Measurements from ENCODE around the gene NAV3. TPM values are rescaled to one million over a fixed set of nuclear protein-coding genes. Genes with fewer than 3 reads are reported as not detected.
"Not testable (repeated sequence)": the region's sequence is repeated elsewhere in the genome, so short reads cannot be mapped to it uniquely, and the experiment has no call there.

Gene NAV3
- total RNA-seq, 1 experiment from 2014 or later, result 3.4 TPM

DNA sequence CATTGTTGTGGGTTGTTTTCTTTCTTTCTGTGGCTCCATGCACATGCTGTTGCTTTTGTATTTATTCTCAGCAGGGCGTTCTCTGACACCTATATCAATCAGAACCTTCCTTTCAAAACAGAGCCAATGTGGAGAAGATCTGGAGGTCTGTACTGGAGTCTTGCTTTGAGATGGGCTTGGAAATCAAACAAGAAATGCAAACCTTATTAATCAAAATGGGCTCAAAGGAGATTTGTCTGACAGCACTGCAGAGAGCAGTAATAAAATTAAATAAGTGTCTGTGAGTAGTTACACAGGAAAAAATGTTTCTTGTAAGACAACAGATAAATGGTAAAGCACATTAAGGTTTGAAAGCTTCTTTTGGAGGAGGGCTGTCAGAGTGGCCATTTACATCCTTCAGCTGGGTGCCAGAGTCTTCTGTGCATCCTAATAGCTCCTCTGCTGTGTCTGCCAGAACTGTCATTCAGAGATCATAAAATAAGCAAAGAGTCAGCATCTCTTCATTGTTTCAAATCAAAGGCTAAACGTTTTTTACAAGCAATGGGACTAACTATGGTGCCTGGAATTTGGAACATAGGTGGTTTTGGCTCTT is 414.3 kb downstream of the NAV3 start:
- no peaks in the 10 kb centered on the region for H3K27me3 ChIP-seq (ENCODE audit: low read length)
- no peak overlapping the region for H3K9ac ChIP-seq (ENCODE audit: low read length)
- H3K4me1 ChIP-seq (ENCODE audit: low read length), result no peaks in the 10 kb centered on the region
- DNase-seq, result no peak
- no peak overlapping the region for H3K4me2 ChIP-seq (ENCODE audit: low read depth, low read length, poor library complexity, severe bottlenecking)
- no peaks in the 10 kb centered on the region for H3K79me2 ChIP-seq (ENCODE audit: low read length)
- no peaks in the 10 kb centered on the region for H3K36me3 ChIP-seq (ENCODE audit: insufficient read depth, low read length)
- no peaks in the 10 kb centered on the region for H4K20me1 ChIP-seq (ENCODE audit: insufficient read depth, low read depth, low read length)
- no peak overlapping the region for H3K4me3 ChIP-seq (ENCODE audit: low read length)
- no peaks in the 10 kb centered on the region for H3K9me2 ChIP-seq (replicated peaks; ENCODE audit: insufficient read depth, low read length)
- no peak overlapping the region for H3K27ac ChIP-seq (ENCODE audit: low read length)
- H2AFZ ChIP-seq (ENCODE audit: low read length), result no peak overlapping the region
- H3K9me3 ChIP-seq (ENCODE audit: low read length), result no peaks in the 10 kb centered on the region

DNA sequence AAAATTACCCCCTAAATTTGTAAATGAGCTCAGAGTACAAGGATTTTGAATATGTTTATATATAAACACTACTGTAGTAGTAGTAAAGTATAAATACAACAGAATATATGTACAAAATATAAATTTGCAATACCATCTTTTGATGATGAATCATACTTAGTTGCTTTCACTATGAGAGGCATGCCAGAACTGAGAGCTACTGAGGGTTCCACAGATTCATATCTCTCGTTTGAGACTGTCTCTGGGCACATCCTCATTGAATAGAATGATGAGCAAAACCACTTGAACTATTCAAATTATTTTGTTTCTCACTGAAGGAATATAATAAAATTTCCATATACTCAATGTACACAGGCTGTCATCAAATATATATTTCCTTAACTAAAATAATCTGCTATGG is 417.6 kb downstream of the NAV3 start:
- no peaks in the 10 kb centered on the region for H3K79me2 ChIP-seq (ENCODE audit: low read length)
- H3K9me2 ChIP-seq (replicated peaks; ENCODE audit: insufficient read depth, low read length), result no peaks in the 10 kb centered on the region
- no peaks in the 10 kb centered on the region for H3K4me1 ChIP-seq (ENCODE audit: low read length)
- H3K27me3 ChIP-seq (ENCODE audit: low read length), result no peaks in the 10 kb centered on the region
- H3K4me2 ChIP-seq (ENCODE audit: low read depth, low read length, poor library complexity, severe bottlenecking), result no peak overlapping the region
- no peaks in the 10 kb centered on the region for H4K20me1 ChIP-seq (ENCODE audit: insufficient read depth, low read depth, low read length)
- H3K27ac ChIP-seq (ENCODE audit: low read length), result no peak overlapping the region
- H3K4me3 ChIP-seq (ENCODE audit: low read length), result no peak overlapping the region
- no peak for DNase-seq
- no peak overlapping the region for H2AFZ ChIP-seq (ENCODE audit: low read length)
- no peaks in the 10 kb centered on the region for H3K36me3 ChIP-seq (ENCODE audit: insufficient read depth, low read length)
- no peaks in the 10 kb centered on the region for H3K9me3 ChIP-seq (ENCODE audit: low read length)
- H3K9ac ChIP-seq (ENCODE audit: low read length), result no peak overlapping the region

DNA sequence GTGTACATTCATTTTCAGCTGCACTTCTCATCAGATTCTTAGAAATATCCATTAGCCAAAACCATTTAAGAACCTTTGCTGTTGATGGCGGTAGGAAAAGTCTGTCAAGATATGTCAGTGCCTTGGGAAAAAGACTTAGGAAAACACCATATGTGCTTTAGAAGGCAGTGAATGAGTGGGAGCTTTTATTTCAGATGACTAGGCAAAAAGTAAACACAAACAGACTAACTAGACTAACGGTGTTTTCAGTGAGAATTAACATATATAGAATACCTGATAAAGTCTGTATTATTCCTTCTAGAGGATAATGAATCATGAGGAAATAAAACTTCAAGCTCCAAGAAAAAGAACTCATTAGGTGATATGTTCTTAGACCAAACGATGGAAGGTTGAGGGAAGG is 418.9 kb downstream of the NAV3 start:
- Histone ChIP-seq H3K4me3 (ENCODE audit: low read length) (no peak overlapping the region), H3K9me2 (replicated peaks; ENCODE audit: insufficient read depth, low read length) (no peaks in the 10 kb centered on the region), H3K4me1 (ENCODE audit: low read length) (no peaks in the 10 kb centered on the region), H3K36me3 (ENCODE audit: insufficient read depth, low read length) (no peaks in the 10 kb centered on the region), H3K9me3 (ENCODE audit: low read length) (no peaks in the 10 kb centered on the region), H3K27me3 (ENCODE audit: low read length) (no peaks in the 10 kb centered on the region), H3K79me2 (ENCODE audit: low read length) (no peaks in the 10 kb centered on the region), H3K9ac (ENCODE audit: low read length) (no peak overlapping the region), H3K27ac (ENCODE audit: low read length) (no peak overlapping the region), H2AFZ (ENCODE audit: low read length) (no peak overlapping the region), H3K4me2 (ENCODE audit: low read depth, low read length, poor library complexity, severe bottlenecking) (no peak overlapping the region), H4K20me1 (ENCODE audit: insufficient read depth, low read depth, low read length) (no peaks in the 10 kb centered on the region)
- no peak for DNase-seq

DNA sequence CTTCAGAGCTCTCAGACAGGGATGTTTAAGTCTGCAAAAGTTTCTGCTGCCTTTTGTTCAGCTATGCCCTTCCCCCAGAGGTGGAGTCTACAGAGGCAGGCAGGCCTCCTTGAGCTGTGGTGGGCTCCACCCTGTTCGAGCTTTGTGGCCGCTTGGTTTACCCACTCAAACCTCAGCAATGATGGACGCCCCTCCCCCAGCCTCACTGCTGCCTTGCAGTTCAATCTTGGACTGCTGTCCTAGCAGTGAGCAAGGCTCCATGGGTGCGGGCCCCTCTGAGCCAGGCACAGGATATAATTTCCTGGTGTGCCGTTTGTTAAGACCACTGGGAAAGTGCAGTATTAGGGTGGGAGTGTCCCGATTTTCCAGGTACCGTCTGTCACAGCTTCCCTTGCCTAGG is 427.0 kb downstream of the NAV3 start:
- not testable (repeated sequence) for H3K79me2 ChIP-seq (ENCODE audit: low read length); H3K27me3 ChIP-seq (ENCODE audit: low read length); H3K36me3 ChIP-seq (ENCODE audit: insufficient read depth, low read length); H3K9me2 ChIP-seq (replicated peaks; ENCODE audit: insufficient read depth, low read length); H3K4me2 ChIP-seq (ENCODE audit: low read depth, low read length, poor library complexity, severe bottlenecking); H3K4me1 ChIP-seq (ENCODE audit: low read length); H3K27ac ChIP-seq (ENCODE audit: low read length); H3K4me3 ChIP-seq (ENCODE audit: low read length); H3K9me3 ChIP-seq (ENCODE audit: low read length); DNase-seq; H2AFZ ChIP-seq (ENCODE audit: low read length); H3K9ac ChIP-seq (ENCODE audit: low read length); H4K20me1 ChIP-seq (ENCODE audit: insufficient read depth, low read depth, low read length)

DNA sequence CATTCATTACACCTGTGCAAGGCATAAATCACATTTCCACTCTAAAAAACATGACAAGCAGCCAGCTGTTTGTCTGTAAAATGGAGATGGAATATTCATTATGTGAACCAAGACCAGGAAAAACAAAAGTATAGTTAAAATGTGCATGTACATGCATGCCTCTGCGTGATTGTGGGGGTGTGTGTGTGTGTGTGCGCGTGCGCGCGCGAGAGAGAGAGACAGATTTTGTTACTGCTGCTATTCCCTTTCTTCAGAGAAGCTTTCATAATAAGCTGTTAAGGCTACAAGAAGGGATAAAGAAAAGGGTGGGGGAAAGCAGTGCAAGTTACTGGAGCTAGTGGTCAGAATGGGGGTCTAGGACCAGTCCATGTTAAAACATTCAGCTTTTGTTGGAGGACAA is 430.3 kb downstream of the NAV3 start:
- no peak for DNase-seq
- H3K27me3 ChIP-seq (ENCODE audit: low read length), result no peaks in the 10 kb centered on the region
- no peak overlapping the region for H3K4me3 ChIP-seq (ENCODE audit: low read length)
- no peaks in the 10 kb centered on the region for H3K9me2 ChIP-seq (replicated peaks; ENCODE audit: insufficient read depth, low read length)
- H3K27ac ChIP-seq (ENCODE audit: low read length), result no peak overlapping the region
- no peaks in the 10 kb centered on the region for H3K79me2 ChIP-seq (ENCODE audit: low read length)
- no peaks in the 10 kb centered on the region for H3K36me3 ChIP-seq (ENCODE audit: insufficient read depth, low read length)
- H2AFZ ChIP-seq (ENCODE audit: low read length), result no peak overlapping the region
- no peaks in the 10 kb centered on the region for H3K9me3 ChIP-seq (ENCODE audit: low read length)
- H4K20me1 ChIP-seq (ENCODE audit: insufficient read depth, low read depth, low read length), result no peaks in the 10 kb centered on the region
- H3K4me1 ChIP-seq (ENCODE audit: low read length), result no peaks in the 10 kb centered on the region
- no peak overlapping the region for H3K4me2 ChIP-seq (ENCODE audit: low read depth, low read length, poor library complexity, severe bottlenecking)
- H3K9ac ChIP-seq (ENCODE audit: low read length), result no peak overlapping the region

DNA sequence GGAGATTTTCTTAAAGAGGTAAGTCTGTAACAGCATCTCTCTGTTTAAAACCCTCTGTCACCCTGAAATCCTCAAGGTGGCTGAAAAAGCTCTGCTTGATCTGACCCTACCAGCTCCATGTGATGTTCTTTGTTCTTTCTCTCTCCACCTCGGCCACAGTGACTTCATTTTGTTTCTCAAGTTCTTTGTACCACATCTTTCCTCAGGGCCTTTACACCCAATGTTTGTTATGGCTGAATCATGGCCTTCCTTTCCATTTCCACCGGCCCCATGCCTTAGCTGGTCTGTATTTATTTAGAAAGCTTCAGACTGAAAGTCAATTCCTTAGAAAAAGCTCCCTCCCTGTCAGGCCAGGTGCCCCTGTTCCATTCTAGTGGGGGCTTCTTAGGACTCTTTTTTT is 431.2 kb downstream of the NAV3 start:
- Histone ChIP-seq H4K20me1 (ENCODE audit: insufficient read depth, low read depth, low read length) (no peaks in the 10 kb centered on the region), H3K27ac (ENCODE audit: low read length) (no peak overlapping the region), H3K9ac (ENCODE audit: low read length) (no peak overlapping the region), H3K9me2 (replicated peaks; ENCODE audit: insufficient read depth, low read length) (no peaks in the 10 kb centered on the region), H3K4me3 (ENCODE audit: low read length) (no peak overlapping the region), H3K79me2 (ENCODE audit: low read length) (no peaks in the 10 kb centered on the region), H3K27me3 (ENCODE audit: low read length) (no peaks in the 10 kb centered on the region), H2AFZ (ENCODE audit: low read length) (no peak overlapping the region), H3K4me2 (ENCODE audit: low read depth, low read length, poor library complexity, severe bottlenecking) (no peak overlapping the region), H3K4me1 (ENCODE audit: low read length) (no peaks in the 10 kb centered on the region), H3K36me3 (ENCODE audit: insufficient read depth, low read length) (no peaks in the 10 kb centered on the region), H3K9me3 (ENCODE audit: low read length) (no peaks in the 10 kb centered on the region)
- no peak for DNase-seq
